Measurements from ENCODE around the gene S100A6.

DNA sequence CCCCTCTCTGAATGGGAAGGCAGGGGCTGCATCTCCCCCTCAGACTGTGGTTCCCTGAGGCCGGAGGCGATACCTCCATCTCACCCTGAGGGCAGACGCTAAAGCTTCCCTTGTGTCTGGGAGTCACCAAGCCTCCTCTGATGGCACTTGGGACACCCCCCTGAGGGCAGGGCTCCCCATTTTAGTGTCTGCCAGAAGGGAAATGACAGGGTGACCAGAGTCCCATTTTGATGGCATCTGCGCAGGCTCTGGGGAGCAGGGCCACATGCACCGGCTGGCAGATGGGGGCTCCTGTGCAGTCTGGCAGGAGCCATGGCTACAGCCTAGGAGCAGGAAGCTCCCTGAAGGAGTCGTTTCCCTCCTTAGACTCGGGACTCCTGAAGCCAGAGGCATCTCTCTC, 28.2 kb upstream of the S100A6 start:
- TF ChIP-seq, protein P1, sequence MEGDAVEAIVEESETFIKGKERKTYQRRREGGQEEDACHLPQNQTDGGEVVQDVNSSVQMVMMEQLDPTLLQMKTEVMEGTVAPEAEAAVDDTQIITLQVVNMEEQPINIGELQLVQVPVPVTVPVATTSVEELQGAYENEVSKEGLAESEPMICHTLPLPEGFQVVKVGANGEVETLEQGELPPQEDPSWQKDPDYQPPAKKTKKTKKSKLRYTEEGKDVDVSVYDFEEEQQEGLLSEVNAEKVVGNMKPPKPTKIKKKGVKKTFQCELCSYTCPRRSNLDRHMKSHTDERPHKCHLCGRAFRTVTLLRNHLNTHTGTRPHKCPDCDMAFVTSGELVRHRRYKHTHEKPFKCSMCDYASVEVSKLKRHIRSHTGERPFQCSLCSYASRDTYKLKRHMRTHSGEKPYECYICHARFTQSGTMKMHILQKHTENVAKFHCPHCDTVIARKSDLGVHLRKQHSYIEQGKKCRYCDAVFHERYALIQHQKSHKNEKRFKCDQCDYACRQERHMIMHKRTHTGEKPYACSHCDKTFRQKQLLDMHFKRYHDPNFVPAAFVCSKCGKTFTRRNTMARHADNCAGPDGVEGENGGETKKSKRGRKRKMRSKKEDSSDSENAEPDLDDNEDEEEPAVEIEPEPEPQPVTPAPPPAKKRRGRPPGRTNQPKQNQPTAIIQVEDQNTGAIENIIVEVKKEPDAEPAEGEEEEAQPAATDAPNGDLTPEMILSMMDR (IDR thresholded peaks at IDR 0.05; ENCODE audit: extremely low read depth in 1 of 2, insufficient read depth in 1 of 2, low read depth in 1 of 2, low read length in 2 of 2) = no peak
- TF ChIP-seq POLR2AphosphoS5 (IDR thresholded peaks at IDR 0.05; ENCODE audit: insufficient read depth, low read depth, low read length) = no peak
- TF ChIP-seq EZH2 (IDR thresholded peaks at IDR 0.05; ENCODE audit: borderline replicate concordance, low read depth, low read length, severe bottlenecking) = no peak
- TF ChIP-seq POLR2A (IDR thresholded peaks at IDR 0.05; ENCODE audit: low read depth, low read length) = no peak
- TF ChIP-seq JUN (IDR thresholded peaks at IDR 0.05; ENCODE audit: borderline replicate concordance, insufficient read depth, insufficient read length, low read depth) = no peak
- TF ChIP-seq, protein P2, sequence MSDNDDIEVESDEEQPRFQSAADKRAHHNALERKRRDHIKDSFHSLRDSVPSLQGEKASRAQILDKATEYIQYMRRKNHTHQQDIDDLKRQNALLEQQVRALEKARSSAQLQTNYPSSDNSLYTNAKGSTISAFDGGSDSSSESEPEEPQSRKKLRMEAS (IDR thresholded peaks at IDR 0.05; ENCODE audit: insufficient read depth, insufficient read length) = no peak
- TF ChIP-seq MYC (IDR thresholded peaks at IDR 0.05; ENCODE audit: low read depth, low read length) = no peak
